ENCODE measurements around the gene TUBGCP3.
"Not testable (repeated sequence)": the region's sequence is repeated elsewhere in the genome, so short reads cannot be mapped to it uniquely, and the experiment has no call there.

GRCh38 chr13:112485814-112486213 is 102.1 kb downstream of the TUBGCP3 start:
- not testable (repeated sequence) for TF ChIP-seq JUNB (IDR thresholded peaks at IDR 0.05; ENCODE audit: unreplicated experiment); CTCF (conservative IDR thresholded peaks at IDR 0.05; ENCODE audit: low read depth in 2 of 2); EZH2 (IDR thresholded peaks at IDR 0.05; ENCODE audit: low read depth, unreplicated experiment); POLR2AphosphoS5 (IDR thresholded peaks at IDR 0.05; ENCODE audit: low read depth); EZH2phosphoT487 (IDR thresholded peaks at IDR 0.05; ENCODE audit: unreplicated experiment); CREB1 (CRISPR knock-in tag; IDR thresholded peaks at IDR 0.05; ENCODE audit: low read depth); REST (IDR thresholded peaks at IDR 0.05; ENCODE audit: unreplicated experiment); NANOG (IDR thresholded peaks at IDR 0.05; ENCODE audit: borderline replicate concordance); ZNF114 (CRISPR knock-in tag; IDR thresholded peaks at IDR 0.05); ZNF331 (CRISPR knock-in tag; IDR thresholded peaks at IDR 0.05; ENCODE audit: low read depth)
